HG03064 (cell line): Measurements from ENCODE around the gene MIS18A.
"Not testable (repeated sequence)": the region's sequence is repeated elsewhere in the genome, so short reads cannot be mapped to it uniquely, and the experiment has no call there.

Source experiments
- ATAC-seq: cut with Tn5 transposase; IDR thresholded peaks from one replicate; pipeline ENCODE4 v1.9.1; 2021; ENCODE audit warnings: low read depth; ENCODE audit not compliant: unreplicated experiment

Gene MIS18A

GRCh38 chr21:32306021-32306780 is 27.4 kb upstream of the MIS18A start:
- no peak for ATAC-seq

GRCh38 chr21:32304998-32305397 is 26.1 kb upstream of the MIS18A start:
- no peak for ATAC-seq

GRCh38 chr21:32303385-32303784 is 24.5 kb upstream of the MIS18A start:
- ATAC-seq = no peak

GRCh38 chr21:32302560-32302959 is 23.7 kb upstream of the MIS18A start:
- ATAC-seq = no peak

GRCh38 chr21:32301596-32301995 is 22.7 kb upstream of the MIS18A start:
- ATAC-seq = no peak

GRCh38 chr21:32300117-32300681 is 21.4 kb upstream of the MIS18A start:
- ATAC-seq = no peak

- ATAC-seq = no peak
These were observed 20.8 kb upstream of the MIS18A start for GRCh38 chr21:32299695-32300094.

GRCh38 chr21:32298658-32299081 is 19.8 kb upstream of the MIS18A start, which contains the start of gene MRAP:
MRAP (plus strand) TSS chr21:32298855; CDS start chr21:32298972, 117 bp downstream.
- no peak for ATAC-seq

- no peak for ATAC-seq
These were observed 19.3 kb upstream of the MIS18A start for GRCh38 chr21:32298148-32298559.

GRCh38 chr21:32297449-32297848 is 18.6 kb upstream of the MIS18A start:
- ATAC-seq = no peak

GRCh38 chr21:32285476-32285875 is 6.6 kb upstream of the MIS18A start:
- ATAC-seq = no peak

- no peak for ATAC-seq
These were observed 4.1 kb upstream of the MIS18A start for GRCh38 chr21:32282992-32283391.

- no peak for ATAC-seq
These were observed 2.7 kb upstream of the MIS18A start for GRCh38 chr21:32281531-32281930.

GRCh38 chr21:32279377-32279680 is 480 bp upstream of the MIS18A start:
- ATAC-seq = peak; percentile 11

GRCh38 chr21:32278103-32278502 is 746 bp downstream of the MIS18A start:
- ATAC-seq = no peak

- no peak for ATAC-seq
These were observed 2.2 kb downstream of the MIS18A start for GRCh38 chr21:32276671-32277070.

- no peak for ATAC-seq
These were observed 8.1 kb downstream of the MIS18A start for GRCh38 chr21:32270748-32271147.

GRCh38 chr21:32265321-32265720 is 13.5 kb downstream of the MIS18A start:
- not testable (repeated sequence) for ATAC-seq

GRCh38 chr21:32261929-32262328 is 16.9 kb downstream of the MIS18A start:
- ATAC-seq = no peak

- no peak for ATAC-seq
These were observed 18.7 kb downstream of the MIS18A start for GRCh38 chr21:32260130-32260529.

GRCh38 chr21:32258786-32259048 is 20.1 kb downstream of the MIS18A start:
- not testable (repeated sequence) for ATAC-seq

- no peak for ATAC-seq
These were observed 20.7 kb downstream of the MIS18A start for GRCh38 chr21:32257962-32258785.
